DMS53 (cell line): ENCODE data around the gene UACA.
"Not testable (repeated sequence)": the region's sequence is repeated elsewhere in the genome, so short reads cannot be mapped to it uniquely, and the experiment has no call there.

Source experiments
- DNase-seq: peaks from one replicate; lab custom pipeline; 2025; lab: John Stamatoyannopoulos, UW

The UACA gene

DNA sequence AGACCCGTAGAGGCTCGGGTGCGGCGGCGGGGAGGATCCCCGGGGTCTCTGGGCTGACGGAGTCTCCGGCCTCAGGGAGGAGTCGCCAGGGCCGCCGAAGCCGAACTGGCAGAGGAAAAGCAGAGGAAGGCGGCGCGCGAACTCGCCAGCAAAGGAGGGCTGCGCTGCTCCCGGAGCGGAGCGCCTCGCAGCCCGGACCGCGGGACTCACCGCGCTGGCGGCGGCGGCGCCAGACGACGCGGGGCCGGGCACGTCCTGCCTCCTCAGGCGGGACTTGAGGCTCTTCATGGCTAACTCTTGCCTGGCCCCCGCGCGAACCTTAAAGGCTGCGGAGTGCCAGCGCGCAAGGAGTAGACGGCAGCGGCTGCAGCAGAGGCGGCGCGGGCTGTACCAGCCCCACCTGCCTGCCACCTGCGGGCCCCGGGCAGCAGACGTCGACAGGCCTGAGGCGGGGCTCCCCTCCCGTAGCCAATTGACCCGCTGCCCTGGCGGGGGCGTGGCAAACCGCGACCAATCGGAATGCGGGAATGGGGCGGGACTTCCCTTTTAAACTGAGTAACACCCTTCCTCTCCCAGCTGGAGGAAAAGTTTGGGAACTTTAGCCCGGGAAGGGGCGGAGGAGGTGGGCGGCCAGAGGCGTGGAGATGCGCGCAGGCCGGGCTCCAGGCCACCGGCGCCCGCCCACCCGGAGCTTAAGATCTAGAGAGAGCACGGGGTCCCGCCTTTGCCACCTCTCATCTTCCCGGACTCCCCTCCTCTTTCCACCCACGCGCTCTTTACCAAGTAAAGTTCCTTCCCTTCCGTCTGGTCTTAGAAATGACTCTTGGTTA lies at the start of gene UACA:
UACA (minus strand) TSS at position 439 of the 830 bp plus-strand sequence; CDS start at position 288, 151 bp downstream.
- DNase-seq, result peak; percentile 96

DNA sequence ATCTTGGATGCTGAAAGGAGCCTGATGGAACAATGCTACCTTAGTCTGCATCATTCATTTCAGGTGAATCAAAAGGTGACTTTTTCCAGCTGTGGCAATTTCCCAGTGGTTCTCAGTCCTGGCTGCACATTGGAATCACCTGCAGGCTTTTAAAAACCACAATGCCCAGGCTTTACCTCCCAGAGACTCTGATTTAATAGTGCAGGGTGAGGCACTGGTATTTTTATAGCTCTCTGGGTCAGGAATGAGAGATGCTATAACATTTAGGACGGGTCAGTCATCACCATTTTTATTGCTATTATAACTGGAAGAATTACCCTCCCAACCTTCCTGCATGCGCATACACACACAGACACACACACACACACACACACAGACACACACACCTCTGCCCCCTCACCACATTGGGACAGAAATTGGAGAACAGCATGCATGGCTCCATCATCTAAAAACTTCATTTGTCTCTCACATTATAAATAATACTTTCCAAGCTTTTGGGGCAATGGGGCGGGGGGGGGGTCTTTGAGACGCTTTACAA lies 49.5 kb upstream of the UACA start:
- no peak for DNase-seq

DNA sequence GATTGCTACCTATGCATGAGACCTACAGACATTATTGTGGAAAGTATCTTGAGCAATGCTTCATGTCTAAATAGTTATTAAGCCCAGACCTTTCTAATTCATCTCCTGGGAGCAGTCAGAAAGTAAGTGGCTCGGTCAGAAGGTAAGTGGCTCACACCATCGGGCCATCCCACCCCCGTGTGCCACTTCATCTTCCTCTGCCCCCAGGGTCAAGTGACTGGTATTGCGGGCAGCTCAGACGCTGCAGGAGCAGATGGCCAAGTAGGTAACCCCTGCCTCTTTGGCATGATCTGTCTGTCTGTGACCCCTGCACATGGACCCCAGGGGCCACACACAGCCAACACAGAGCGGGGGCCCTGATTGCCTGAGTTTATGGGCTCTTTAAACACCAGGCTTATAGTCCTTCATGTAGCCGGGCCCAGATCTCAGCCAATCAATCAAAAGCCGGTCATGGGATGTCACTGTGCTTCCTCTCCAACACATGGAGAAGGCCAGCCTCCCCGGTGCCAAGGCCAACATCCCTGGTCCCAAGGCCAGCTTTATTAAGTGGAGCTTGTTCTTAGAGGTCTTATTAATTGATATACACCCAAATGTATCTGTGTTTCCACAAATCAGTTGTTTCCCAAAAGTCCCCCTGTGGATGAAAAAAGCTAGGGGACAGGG lies 47.7 kb upstream of the UACA start:
- DNase-seq, result no peak

DNA sequence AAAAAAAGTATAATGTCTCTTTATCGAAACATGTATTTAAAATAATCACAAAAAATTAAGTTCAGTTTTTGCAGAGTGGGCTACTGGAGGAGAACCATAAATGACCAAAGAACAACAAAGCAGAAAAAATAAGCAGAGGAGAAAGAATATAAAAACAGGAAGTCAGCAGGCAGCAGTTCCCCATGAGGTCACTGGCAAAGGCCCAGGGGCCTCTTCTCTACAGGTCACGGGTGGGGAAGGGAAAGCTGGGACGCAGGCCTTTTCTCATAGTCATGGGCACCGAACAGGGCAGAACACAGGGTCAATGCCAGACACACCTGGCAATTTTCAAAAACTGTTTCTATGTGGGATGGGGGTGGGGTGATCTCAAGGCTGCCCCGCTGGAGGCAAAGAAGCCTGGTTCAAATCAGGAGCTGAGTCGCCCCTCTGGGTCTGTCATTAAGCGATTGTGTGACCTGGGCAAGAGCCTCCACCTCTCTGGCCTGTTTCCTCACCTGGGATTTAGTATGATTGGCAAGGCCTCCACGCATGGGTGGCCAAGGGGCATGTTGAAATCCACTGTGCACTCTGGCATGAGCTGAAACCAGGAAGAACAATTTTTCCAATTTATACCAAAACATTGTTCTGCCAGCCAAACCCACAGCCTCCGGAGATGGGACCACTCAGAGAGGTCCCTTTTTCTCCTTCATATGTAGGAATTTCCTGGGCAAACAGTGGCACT lies 43.8 kb upstream of the UACA start:
- no peak for DNase-seq

DNA sequence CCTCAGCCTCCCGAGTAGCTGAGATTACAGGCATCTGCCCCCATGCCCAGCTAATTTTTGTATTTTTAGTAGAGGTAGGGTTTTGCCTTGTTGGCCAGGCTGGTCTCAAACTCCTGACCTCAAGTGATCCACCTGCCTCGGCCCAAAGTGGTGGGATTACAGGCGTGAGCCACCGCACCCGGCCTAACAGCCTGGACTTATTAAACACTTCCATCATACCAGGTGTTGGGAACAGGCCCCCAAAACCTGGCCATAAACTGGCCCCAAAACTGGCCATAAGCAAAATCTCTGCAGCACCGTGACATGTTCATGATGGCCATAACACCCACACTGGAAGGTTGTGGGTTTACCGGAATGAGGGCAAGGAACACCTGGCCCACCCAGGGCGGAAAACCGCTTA lies 41.0 kb upstream of the UACA start:
- not testable (repeated sequence) for DNase-seq

DNA sequence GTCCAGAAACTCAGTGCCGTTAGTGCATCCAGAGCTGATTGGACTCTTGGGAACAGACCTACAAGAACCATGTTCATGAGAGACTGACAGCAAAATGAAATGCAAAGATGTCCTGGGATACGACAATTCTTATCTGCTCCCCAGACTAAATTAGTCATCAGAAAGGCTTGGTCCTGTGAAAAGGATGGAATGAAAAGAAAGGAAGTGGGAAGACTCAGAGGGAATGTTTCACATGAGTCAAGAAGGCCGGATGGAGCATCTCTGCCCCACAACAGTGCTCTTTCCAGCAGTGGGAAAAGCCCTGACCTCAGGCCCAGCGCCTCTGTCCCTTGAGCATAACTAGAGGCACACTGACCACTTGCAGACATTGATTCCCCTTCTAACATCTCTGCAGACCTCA lies 39.3 kb upstream of the UACA start:
- DNase-seq, result no peak

GRCh38 chr15:70801109-70801508 lies 37.8 kb upstream of the UACA start:
- DNase-seq, result no peak

DNA sequence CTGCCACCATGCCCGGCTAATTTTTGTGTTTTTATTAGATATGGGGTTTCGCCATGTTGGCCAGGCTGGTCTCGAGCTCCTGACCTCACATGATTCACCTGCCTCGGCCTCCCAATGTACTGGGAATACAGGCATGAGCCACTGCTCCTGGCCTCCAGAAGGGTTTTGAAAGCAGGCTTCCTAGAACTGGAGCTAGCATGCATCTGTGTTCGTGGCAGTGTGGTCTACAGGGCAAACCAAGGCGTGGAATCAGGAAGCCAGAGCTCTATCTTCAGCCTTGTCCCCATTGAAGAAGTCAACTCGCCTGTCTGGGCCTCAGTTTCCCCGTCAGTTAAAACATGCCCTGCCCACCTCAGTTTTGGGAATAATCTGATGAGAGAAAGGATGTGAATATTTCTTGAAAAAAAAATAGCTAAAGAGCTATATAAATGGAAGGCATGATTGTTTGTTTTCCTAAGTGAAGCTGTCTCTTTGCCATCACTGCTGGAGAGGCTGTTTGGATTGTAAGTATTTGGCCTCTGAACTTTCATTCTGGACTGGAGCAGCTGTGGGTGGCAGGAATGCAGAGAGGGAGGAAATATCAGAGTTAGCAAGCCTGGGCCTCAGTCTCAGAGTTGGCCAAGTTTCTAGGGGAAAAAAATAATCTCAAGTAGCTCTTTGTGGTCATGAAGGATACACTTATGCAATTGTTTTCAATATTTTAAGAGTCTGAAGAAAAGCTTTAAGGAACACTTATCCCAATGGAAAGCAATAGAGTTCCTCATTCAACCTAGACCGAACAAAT lies 36.5 kb upstream of the UACA start:
- peak; percentile 17 for DNase-seq

DNA sequence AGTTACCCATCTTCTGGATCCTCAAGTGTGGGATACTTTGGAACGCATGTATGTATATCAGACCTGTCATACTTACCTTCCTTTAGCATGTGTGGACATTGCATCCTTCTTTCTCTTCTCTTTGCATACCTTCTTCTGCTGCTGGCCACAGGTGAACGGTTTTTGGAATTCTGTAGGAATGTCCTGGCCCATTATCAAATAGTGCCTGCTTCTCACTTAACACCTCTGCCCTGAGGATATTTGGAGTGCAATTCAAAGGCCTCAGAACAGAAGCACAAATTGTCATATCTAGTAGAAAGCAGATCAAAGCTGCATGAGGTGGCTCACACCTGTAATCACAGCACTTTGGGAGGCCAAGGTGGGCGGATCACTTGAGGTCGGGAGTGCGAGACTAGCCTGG lies 34.1 kb upstream of the UACA start:
- DNase-seq, result no peak

- no peak for DNase-seq
Measured at GRCh38 chr15:70796516-70797310, 33.4 kb upstream of the UACA start.

DNA sequence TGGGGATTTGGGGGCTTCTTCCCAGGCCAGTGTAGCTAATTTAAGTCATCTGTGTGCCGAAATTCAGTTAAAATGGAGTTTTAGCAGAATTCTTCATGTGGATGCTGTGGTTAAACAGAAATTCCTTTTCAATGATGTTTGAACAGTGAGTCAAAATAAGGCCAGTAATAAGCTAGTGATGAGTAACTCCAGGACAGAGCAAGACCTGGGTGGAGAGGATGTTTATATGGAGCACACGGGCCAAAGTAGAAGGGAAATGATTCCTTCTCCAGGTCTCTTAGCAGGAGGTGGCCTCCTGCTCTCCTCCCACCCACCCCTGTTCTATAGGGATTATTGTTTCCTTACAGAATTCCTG lies 31.9 kb upstream of the UACA start:
- DNase-seq, result peak; percentile 43

DNA sequence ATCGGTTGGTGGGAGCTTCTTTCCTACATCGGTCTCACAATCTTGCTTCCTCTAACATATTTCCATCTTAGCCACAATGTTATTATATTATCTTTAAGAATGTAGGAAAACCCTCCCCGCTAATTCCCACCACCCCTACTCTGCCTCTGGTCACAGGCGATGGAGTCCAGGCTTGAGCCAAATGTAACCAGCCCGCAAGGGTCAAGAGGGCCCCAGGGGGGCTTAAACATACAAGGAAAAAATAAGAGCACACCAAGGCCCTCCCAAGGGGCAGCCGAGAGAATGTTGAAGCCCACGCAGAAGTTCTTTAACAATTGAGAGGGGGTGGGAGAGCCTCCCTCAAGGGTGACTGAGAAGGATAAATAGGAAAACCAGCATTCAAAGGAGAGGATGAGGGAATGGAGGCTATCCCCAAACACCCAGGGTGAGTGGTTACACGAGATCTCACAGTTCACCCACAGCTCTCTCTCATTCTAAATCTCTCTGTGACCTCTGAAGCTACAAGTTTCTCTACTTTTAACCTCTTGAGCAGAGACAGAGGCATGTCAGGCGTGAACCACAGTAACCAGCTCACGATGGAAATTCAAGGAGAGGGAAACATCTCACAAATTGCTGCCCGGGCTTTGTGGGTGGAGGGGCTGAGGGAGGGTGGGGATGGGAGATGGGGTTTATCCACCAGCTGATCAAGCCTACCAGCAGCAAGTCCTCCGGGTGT lies 31.4 kb upstream of the UACA start:
- no peak for DNase-seq

DNA sequence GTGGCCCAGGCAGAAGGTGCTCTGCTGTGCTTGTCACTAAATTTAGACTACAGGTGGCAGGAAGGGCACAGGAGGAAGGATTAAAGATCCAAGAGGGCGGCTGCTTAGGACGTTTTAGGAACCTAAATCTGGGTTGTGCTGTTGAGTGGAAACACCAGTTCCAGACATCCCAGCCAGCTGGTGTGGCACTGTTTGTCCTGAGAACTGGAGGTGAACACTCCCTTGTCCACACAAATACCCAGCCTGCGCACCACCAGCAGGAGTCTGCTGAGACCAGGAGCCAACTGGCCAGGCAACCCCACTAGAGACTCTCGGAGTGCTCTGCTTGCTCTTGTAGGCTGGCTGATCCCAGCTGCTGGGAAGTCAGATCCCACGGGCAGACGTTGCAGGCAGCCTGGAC lies 30.3 kb upstream of the UACA start:
- no peak for DNase-seq

DNA sequence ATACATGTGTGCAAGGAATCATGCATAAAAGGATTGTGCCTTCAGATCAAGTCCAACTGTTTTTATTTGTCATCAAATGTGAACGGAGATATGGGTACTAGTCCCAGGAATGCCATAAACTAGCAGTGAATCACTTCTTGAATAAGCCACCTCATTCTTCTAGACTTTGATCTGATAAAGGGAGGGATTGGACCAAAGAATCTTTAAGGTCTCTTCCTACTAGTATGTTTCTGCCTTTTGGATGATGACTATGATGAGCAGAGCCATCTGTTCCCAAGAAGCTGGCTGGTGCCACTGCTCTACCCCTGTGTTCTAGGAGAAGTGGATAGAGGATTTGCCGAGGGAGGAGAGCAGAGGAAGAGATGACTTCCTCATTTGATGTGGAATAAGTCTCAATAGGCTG lies 28.8 kb upstream of the UACA start:
- DNase-seq, result no peak

DNA sequence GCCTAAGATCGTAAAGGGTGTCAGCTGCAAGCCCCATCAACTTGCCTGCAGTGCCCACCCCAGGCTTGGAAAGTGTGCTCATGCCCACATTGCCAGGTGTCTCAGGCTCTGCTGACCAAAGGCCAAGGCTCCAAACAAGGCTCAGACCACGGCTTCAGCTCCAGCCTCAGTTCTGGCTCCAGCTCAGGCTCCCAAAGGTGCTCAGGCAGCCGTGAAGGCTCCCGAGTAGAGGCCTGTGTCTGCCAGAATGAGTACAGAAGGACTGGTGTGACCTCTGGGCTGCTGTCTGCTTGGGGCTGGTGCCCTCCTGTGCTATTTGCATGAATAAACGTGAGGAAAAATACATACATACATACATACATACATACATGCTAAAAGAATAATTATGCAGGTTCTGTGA lies 27.9 kb upstream of the UACA start:
- DNase-seq, result no peak

GRCh38 chr15:70789213-70789612 lies 25.9 kb upstream of the UACA start:
- no peak for DNase-seq

- peak; percentile 87 for DNase-seq
Measured at GRCh38 chr15:70788114-70789049, 25.0 kb upstream of the UACA start.

DNA sequence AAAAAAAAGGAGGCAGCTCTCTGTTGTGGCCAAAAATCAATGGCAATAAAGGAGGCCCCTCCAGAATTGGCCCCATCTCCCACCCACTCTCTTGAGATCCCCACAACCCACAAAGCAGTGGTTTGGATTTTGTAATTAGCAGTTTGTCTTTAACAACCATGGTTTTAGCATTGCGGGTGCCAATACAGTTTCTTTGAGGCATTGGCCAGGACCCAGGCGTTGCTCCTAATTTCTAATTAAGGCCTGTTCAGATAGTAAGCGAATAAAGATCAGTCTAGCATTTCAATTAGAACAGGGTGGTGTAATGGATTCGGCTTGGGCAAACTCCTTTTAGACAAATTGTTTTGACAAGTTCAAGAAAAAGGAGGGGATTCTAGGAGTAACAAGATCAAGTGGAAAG lies 23.6 kb upstream of the UACA start:
- DNase-seq, result no peak

DNA sequence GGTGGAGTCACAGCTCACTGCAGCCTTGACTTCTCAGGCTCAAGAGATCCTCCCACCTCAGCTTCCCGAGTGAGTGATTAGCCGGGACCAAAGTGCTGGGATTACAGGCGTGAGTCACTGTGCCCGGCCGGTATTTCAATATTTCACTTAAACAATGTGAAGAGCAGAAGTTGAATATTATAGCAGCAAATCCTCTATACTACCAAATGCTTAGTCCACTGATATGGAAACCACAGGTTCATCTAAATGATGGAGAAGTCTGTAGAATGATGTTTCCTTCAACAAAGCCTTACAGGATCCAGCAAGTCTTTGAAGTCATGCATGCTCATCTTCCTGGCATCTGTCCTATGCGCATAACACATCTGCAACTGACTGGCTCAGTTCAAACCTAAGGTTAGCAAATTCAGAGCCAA lies 20.3 kb upstream of the UACA start:
- DNase-seq, result peak; percentile 43
